Measurements from ENCODE around the gene PDZRN3. TPM values are rescaled to one million over a fixed set of nuclear protein-coding genes. Genes with fewer than 3 reads are reported as not detected.

PDZRN3 gene
- total and polyA plus RNA-seq, 2 donors (not counting 3 experiments of a cell fraction or from before 2014, with no cell fraction given): not detected

DNA sequence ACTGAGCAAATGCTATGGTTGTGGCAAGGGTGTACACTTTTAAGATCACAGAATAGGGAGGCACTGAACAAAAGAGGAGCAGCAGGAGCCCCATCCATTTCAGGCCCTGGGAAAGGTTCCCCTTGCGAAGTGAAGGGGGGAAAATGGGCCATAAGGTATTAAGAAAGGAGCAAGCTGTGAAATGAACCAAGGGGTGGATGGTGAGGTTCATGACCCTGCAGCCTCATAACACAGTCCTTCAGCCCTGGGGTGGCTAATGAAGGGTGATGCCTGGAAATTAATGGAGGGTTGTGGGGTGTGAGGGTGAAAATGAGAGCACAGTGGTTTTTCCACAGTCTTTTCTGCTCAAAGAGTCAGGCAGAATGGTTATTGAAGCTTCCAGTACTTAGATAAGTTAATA, 150.1 kb downstream of the PDZRN3 start:
- Histone ChIP-seq H3K27me3 (ENCODE audit: control insufficient read depth in 2 of 2, insufficient read depth in 2 of 2, low read length in 2 of 2) (no peaks in the 10 kb centered on the region), H3K36me3 (ENCODE audit: control insufficient read depth in 2 of 2, extremely low read depth in 1 of 2, insufficient read depth in 2 of 2, low read length in 2 of 2) (no peaks in the 10 kb centered on the region), H2AFZ (ENCODE audit: low read depth, low read length) (no peak overlapping the region), H3K9me3 (replicated peaks; ENCODE audit: control insufficient read depth, insufficient read depth, low read length) (no peaks in the 10 kb centered on the region), H3K9ac (replicated peaks; ENCODE audit: extremely low read depth, insufficient read depth, low read length) (no peak overlapping the region), H3K79me2 (ENCODE audit: control insufficient read depth, insufficient read depth, low read length) (no peaks in the 10 kb centered on the region), H4K20me1 (replicated peaks; ENCODE audit: control insufficient read depth, extremely low read depth, insufficient read depth, low read length) (no peaks in the 10 kb centered on the region), H3K9me1 (replicated peaks; ENCODE audit: control insufficient read depth, extremely low read depth, insufficient read depth, low read length) (no peaks in the 10 kb centered on the region), H3K4me3 (replicated peaks in 1 of 3; ENCODE audit: insufficient read depth in 1 of 3, low read depth in 1 of 3, low read length in 3 of 3) (no peak overlapping the region), H3K4me2 (ENCODE audit: insufficient read depth, low read length) (no peak overlapping the region), H3K4me1 (ENCODE audit: control insufficient read depth, extremely low read depth, insufficient read depth, low read length) (no peaks in the 10 kb centered on the region), H3K27ac (ENCODE audit: insufficient read depth, low read depth, low read length) (no peak overlapping the region)
- dilution Hi-C loops (cut with MboI; ENCODE audit: extremely low pct_ligation_motif_present, low sequenced_read_pairs): no loop called here
- CTCF ChIA-PET: no interaction called here
- intact Hi-C loops (cut with micrococcal nuclease): no loop called here
- no peak for FAIRE-seq
- DNase-seq (ENCODE audit: low read depth, low spot score): no peak
- TF ChIP-seq MYC (IDR thresholded peaks at IDR 0.05; ENCODE audit: low read depth, low read length) (no peak), JUN (IDR thresholded peaks at IDR 0.05; ENCODE audit: borderline replicate concordance, insufficient read depth, insufficient read length, low read depth) (no peak), FOS (IDR thresholded peaks at IDR 0.05; ENCODE audit: borderline replicate concordance, insufficient read depth, low read length) (no peak), POLR2A (IDR thresholded peaks at IDR 0.05; ENCODE audit: low read depth, low read length) (no peak), GATA2 (IDR thresholded peaks at IDR 0.05; ENCODE audit: insufficient read depth, insufficient read length, low read depth, low read length) (no peak), POLR2AphosphoS5 (IDR thresholded peaks at IDR 0.05; ENCODE audit: insufficient read depth, low read depth, low read length) (no peak), EZH2 (IDR thresholded peaks at IDR 0.05; ENCODE audit: borderline replicate concordance, low read depth, low read length, severe bottlenecking) (no peak)
- TF ChIP-seq, protein P1, sequence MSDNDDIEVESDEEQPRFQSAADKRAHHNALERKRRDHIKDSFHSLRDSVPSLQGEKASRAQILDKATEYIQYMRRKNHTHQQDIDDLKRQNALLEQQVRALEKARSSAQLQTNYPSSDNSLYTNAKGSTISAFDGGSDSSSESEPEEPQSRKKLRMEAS (IDR thresholded peaks at IDR 0.05; ENCODE audit: insufficient read depth, insufficient read length): no peak
- TF ChIP-seq, protein P2, sequence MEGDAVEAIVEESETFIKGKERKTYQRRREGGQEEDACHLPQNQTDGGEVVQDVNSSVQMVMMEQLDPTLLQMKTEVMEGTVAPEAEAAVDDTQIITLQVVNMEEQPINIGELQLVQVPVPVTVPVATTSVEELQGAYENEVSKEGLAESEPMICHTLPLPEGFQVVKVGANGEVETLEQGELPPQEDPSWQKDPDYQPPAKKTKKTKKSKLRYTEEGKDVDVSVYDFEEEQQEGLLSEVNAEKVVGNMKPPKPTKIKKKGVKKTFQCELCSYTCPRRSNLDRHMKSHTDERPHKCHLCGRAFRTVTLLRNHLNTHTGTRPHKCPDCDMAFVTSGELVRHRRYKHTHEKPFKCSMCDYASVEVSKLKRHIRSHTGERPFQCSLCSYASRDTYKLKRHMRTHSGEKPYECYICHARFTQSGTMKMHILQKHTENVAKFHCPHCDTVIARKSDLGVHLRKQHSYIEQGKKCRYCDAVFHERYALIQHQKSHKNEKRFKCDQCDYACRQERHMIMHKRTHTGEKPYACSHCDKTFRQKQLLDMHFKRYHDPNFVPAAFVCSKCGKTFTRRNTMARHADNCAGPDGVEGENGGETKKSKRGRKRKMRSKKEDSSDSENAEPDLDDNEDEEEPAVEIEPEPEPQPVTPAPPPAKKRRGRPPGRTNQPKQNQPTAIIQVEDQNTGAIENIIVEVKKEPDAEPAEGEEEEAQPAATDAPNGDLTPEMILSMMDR (IDR thresholded peaks at IDR 0.05; ENCODE audit: extremely low read depth in 1 of 2, insufficient read depth in 1 of 2, low read depth in 1 of 2, low read length in 2 of 2): no peak
- no TSS peak for BruUV-seq (replicated peaks)
- POLR2A ChIA-PET: no interaction called here
